ENCODE results near the gene PEAK1. TPM values are rescaled to one million over a fixed set of nuclear protein-coding genes. Genes with fewer than 3 reads are reported as not detected.

Gene PEAK1
- total RNA-seq, 1 donor from 2014 or later: 28.5 TPM

GRCh38 chr15:77071305-77072223 is 348.3 kb downstream of the PEAK1 start:
- intact Hi-C loops (cut with micrococcal nuclease): loop anchor here (1.0 to 10.0 kb wide), 5 partner anchors 77 to 349 kb away; partner anchors contain the start of genes HMG20A, PEAK1, PSTPIP1 and RCN2

GRCh38 chr15:77070495-77071304 is 349.2 kb downstream of the PEAK1 start, which contains the start of gene TSPAN3:
TSS of gene TSPAN3 (minus strand) at chr15:77071109. CDS start at chr15:77070954, 155 bp downstream.
- intact Hi-C loops (cut with micrococcal nuclease): loop anchor here (1.0 to 10.0 kb wide), 5 partner anchors 76 to 350 kb away; partner anchors contain the start of genes HMG20A, PEAK1, PSTPIP1 and RCN2

GRCh38 chr15:77070180-77070494 is 349.8 kb downstream of the PEAK1 start:
- intact Hi-C loops (cut with micrococcal nuclease): loop anchor here (2.0 to 10.0 kb wide), 2 partner anchors 75 to 95 kb away; partner anchors contain the start of gene PSTPIP1

DNA sequence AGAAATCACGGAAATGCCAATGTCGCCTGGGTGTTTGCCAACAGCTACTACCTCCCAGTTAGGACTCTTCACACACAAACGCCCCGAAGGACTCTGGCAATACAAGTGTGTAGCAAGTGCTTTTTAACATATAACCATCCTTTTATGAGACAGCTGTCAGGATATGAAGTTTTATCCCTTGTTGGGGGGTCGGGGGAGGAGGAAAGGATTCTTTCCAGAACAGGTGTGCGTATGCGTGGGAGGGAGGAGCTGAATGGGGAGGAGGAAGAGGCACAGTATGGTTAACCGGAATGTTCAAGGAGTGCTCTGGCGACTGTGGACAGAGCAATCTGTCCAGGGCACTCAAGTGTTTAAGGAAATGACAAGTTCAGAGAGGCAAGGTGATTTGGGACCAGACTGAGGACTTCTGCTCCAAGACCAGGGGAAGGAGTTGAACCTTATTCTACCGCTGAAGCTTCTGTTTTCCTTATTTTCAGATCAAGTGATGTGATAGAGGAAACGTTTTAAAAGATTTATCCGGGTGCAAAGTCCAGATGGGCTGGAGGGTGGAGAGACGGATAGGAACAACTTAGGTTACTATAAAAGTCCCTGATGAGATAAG is 350.3 kb downstream of the PEAK1 start:
- intact Hi-C loops (cut with micrococcal nuclease): loop anchor here (2.0 to 10.0 kb wide), 2 partner anchors 75 to 95 kb away; partner anchors contain the start of gene PSTPIP1

- intact Hi-C loops (cut with micrococcal nuclease): no loop called here
Observed at GRCh38 chr15:77068633-77069032, 351.3 kb downstream of the PEAK1 start.

DNA sequence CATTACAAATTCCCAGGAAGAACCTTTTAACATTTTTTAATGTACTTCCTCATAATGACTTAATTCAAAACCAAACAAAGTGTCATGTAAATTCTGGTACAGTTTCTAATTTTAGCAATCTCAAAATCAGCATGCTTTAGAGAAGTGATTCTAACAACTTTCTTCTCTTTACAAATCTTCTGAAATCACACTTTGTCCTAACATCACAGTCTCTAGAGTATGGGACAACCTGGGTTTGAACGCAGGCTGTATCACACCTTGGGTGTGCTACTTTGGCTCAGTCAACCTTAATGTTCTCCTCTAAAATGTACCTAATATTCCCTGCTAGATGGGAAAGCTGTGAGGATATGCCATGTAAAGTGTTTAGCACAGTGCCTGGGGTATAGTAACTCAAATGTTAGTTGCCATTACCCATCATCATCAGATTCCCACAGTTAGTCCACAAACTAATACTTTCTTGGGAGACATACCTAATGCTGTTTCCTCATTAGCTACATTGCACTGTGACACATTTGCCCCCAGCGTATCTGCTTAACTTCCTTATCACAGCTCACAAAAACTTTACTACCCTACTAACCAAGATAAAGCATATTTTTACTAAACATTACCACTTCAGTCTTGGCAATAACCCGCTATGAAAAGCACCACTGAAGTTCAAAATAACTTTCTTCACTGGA is 352.1 kb downstream of the PEAK1 start:
- intact Hi-C loops (cut with micrococcal nuclease): no loop called here

- intact Hi-C loops (cut with micrococcal nuclease): no loop called here
Observed at GRCh38 chr15:77066971-77067690, 352.8 kb downstream of the PEAK1 start.

GRCh38 chr15:77064539-77065308 is 355.2 kb downstream of the PEAK1 start:
- intact Hi-C loops (cut with micrococcal nuclease): no loop called here

DNA sequence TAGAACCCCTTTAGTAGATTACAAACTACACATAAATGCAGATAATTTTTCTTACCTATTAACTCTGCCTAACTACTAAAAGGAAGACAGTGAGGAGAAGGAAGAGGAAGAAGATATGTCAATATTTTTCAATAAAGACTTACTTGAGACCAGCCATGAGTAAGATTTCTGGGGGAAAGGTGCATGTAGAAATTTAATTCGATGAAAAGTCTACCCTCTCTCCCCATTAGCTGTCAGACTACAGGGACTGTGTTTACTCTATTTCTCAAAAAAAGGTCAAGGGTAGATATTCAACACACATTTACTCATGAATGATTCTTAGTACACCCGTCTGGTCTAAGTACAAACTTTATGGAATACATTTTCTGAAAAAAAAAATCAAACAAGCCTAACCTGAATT is 355.8 kb downstream of the PEAK1 start:
- intact Hi-C loops (cut with micrococcal nuclease): no loop called here

- intact Hi-C loops (cut with micrococcal nuclease): no loop called here
Observed at GRCh38 chr15:77063249-77063648, 356.7 kb downstream of the PEAK1 start.

GRCh38 chr15:77060546-77060945 is 359.4 kb downstream of the PEAK1 start:
- intact Hi-C loops (cut with micrococcal nuclease): no loop called here

DNA sequence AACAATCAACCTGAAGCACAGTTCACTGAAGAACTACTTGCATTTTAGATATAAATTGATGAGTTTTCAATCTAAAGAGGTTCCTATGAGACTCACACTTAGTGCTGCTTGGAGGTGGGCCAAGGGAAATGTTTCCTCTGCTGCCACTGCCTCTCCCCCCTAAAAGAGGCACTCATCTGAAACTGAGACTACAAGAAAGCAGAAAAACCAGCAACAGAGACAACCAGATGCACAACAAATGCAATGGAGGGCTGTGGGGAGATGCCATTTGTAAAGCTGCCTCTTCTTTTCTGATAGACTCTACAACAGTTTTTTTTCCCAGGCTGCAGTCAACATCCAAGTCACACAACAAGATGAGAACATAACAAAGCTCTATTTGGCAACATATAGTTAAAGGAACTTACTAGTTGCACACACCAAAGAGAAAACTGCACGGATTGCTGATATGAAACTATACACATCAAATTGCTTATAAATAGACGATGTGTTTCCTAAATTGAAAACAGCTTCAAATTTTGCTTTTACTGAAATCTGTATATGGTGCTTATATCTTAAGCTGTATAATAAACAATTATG is 360.0 kb downstream of the PEAK1 start:
- intact Hi-C loops (cut with micrococcal nuclease): no loop called here

- intact Hi-C loops (cut with micrococcal nuclease): no loop called here
Observed at GRCh38 chr15:77058468-77058867, 361.4 kb downstream of the PEAK1 start.

DNA sequence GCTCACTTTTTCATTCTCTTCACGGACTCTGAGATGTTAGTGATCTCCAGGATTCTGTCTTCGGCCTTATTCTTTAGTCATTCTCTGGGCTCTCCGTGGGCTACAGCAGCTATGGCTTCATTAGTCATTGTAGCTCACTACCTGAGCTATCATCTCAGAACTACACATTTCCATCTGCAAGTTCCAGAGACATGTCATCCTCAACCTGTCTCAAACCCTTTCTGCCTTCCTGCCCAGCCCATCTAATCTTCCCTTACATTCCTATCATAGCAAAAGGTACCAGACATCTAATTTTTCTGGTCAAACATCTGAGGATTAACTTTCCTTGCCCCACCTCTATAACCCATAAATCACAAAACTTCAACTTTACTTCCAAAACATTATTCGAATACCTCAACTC is 362.2 kb downstream of the PEAK1 start:
- intact Hi-C loops (cut with micrococcal nuclease): no loop called here

DNA sequence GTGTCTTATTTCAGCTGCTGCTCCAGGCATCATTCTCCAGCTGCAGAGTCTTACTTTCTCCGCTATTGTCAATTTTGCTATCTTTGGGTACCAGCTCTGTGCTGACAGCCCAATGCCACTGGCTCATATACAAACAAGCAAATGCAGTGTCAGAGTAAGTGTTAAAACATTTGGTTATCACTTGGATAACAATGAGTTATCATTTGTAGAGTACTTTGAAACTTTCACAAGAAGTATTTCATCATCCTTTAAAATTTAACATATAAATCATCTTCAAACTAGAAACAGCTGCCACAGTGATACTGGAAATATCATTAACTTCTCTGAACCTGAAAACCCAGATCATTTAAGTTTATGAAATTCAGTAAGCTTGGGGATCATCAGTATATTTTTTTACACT is 362.8 kb downstream of the PEAK1 start:
- intact Hi-C loops (cut with micrococcal nuclease): no loop called here

GRCh38 chr15:77053709-77054108 is 366.2 kb downstream of the PEAK1 start:
- intact Hi-C loops (cut with micrococcal nuclease): no loop called here

GRCh38 chr15:77052556-77052955 is 367.3 kb downstream of the PEAK1 start:
- intact Hi-C loops (cut with micrococcal nuclease): no loop called here
